ENCODE data around the gene USP9X.

DNA sequence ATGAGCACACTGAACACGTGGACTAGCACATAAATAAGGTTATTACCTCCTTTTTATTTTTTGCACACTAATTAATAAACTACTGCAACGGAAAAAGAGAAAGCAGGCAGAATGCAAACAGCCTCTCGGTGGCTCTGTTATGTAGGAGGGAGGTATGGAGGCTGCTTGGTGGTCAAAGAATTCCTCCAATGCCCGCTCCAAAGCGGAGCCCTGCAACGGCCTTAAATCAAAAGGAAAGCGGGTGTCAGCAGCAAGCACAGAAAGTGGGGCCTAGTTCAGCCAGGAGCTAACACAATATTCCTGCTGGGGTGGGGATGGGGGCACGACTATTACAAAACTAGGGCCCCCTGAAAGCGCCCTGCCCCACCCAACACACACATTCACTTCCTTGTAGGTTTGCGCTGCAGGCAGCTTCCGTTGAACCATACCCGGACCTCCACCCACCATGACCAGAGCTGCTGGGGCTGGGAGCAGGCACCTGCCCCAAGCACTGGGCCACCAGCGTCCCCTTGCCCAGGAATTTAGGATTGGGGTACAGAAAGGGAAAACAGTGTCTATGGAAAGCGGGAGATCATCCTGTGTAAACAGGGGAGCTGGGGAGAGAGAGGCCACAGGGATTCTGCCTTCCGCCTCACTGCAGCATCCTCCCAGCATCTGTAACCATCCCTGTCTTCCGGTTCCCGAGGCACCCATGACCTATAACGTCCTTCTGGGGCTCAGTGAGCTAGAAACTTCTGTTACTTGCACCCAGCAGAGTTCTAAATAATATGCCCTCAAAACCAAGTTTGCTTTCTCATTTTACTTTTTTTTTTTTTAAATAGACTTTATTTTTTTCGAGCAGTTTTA, 191.6 kb downstream of the USP9X start:
- TF ChIP-seq POLR2A (IDR thresholded peaks at IDR 0.05; ENCODE audit: low read depth, low read length) (no peak), POLR2AphosphoS5 (IDR thresholded peaks at IDR 0.05; ENCODE audit: low read depth, low read length) (no peak), TAF1 (IDR thresholded peaks at IDR 0.05; ENCODE audit: borderline replicate concordance, low read depth, low read length) (no peak)

Measured in GM12892 (cell line).